Measurements from ENCODE around the gene ATXN1. TPM values are rescaled to one million over a fixed set of nuclear protein-coding genes. Genes with fewer than 3 reads are reported as not detected.

Gene ATXN1
- total RNA-seq, 1 donor from 2014 or later, result 33.7 TPM

- H3K4me3 Mint-ChIP-seq, result no peak overlapping the region
- H3K27me3 Mint-ChIP-seq, result no peaks in the 10 kb centered on the region
- H3K9me3 Mint-ChIP-seq, result peaks cover 7% of the 10 kb centered on the region
- peaks cover 12% of the 10 kb centered on the region for H3K4me1 Mint-ChIP-seq (ENCODE audit: unreplicated experiment)
- H3K36me3 Mint-ChIP-seq, result peaks cover 15% of the 10 kb centered on the region
- H3K27ac Mint-ChIP-seq, result no peak overlapping the region
- TF ChIP-seq CTCF (conservative IDR thresholded peaks at IDR 0.05), result no peak
- DNase-seq (ENCODE audit: extremely low spot score, unreplicated experiment), result no peak
These were observed 101.6 kb downstream of the ATXN1 start for GRCh38 chr6:16659466-16660156.

- H3K36me3 Mint-ChIP-seq, result peaks cover 16% of the 10 kb centered on the region
- peak overlapping the region; percentile 15 for H3K27ac Mint-ChIP-seq
- H3K4me1 Mint-ChIP-seq (ENCODE audit: unreplicated experiment), result peaks cover 12% of the 10 kb centered on the region
- no peak for TF ChIP-seq CTCF (conservative IDR thresholded peaks at IDR 0.05)
- no peak overlapping the region for H3K4me3 Mint-ChIP-seq
- H3K27me3 Mint-ChIP-seq, result no peaks in the 10 kb centered on the region
- no peak for DNase-seq (ENCODE audit: extremely low spot score, unreplicated experiment)
- peaks cover 7% of the 10 kb centered on the region for H3K9me3 Mint-ChIP-seq
These were observed 102.8 kb downstream of the ATXN1 start for GRCh38 chr6:16658348-16659034.

GRCh38 chr6:16657768-16658167 is 103.5 kb downstream of the ATXN1 start:
- H3K9me3 Mint-ChIP-seq, result peaks cover 7% of the 10 kb centered on the region
- no peak overlapping the region for H3K27ac Mint-ChIP-seq
- no peak overlapping the region for H3K4me3 Mint-ChIP-seq
- H3K36me3 Mint-ChIP-seq, result peaks cover 16% of the 10 kb centered on the region
- peaks cover 12% of the 10 kb centered on the region for H3K4me1 Mint-ChIP-seq (ENCODE audit: unreplicated experiment)
- no peak for DNase-seq (ENCODE audit: extremely low spot score, unreplicated experiment)
- no peaks in the 10 kb centered on the region for H3K27me3 Mint-ChIP-seq
- no peak for TF ChIP-seq CTCF (conservative IDR thresholded peaks at IDR 0.05)

GRCh38 chr6:16656451-16656850 is 104.8 kb downstream of the ATXN1 start:
- no peak for TF ChIP-seq CTCF (conservative IDR thresholded peaks at IDR 0.05)
- no peak overlapping the region for H3K27ac Mint-ChIP-seq
- no peak for DNase-seq (ENCODE audit: extremely low spot score, unreplicated experiment)
- H3K36me3 Mint-ChIP-seq, result peaks cover 11% of the 10 kb centered on the region
- peaks cover 2% of the 10 kb centered on the region for H3K9me3 Mint-ChIP-seq
- H3K4me3 Mint-ChIP-seq, result no peak overlapping the region
- no peaks in the 10 kb centered on the region for H3K27me3 Mint-ChIP-seq
- peaks cover 12% of the 10 kb centered on the region for H3K4me1 Mint-ChIP-seq (ENCODE audit: unreplicated experiment)

GRCh38 chr6:16654701-16655100 is 106.6 kb downstream of the ATXN1 start:
- Mint-ChIP-seq H3K27ac (no peak overlapping the region), H3K27me3 (no peaks in the 10 kb centered on the region), H3K36me3 (peaks cover 13% of the 10 kb centered on the region), H3K9me3 (no peaks in the 10 kb centered on the region), H3K4me3 (no peak overlapping the region), H3K4me1 (ENCODE audit: unreplicated experiment) (peaks cover 16% of the 10 kb centered on the region)
- TF ChIP-seq CTCF (conservative IDR thresholded peaks at IDR 0.05), result no peak
- no peak for DNase-seq (ENCODE audit: extremely low spot score, unreplicated experiment)
